ENCODE results near the gene HAUS3. TPM values are rescaled to one million over a fixed set of nuclear protein-coding genes. Genes with fewer than 3 reads are reported as not detected.

Gene HAUS3
- total RNA-seq, 1 donor from 2014 or later = 6.7 TPM

Other genes with a start within 250 kb of the HAUS3 start
- 8.5 and 10.3 TPM in 2 replicates for gene NELFA, start 233.1 kb downstream of the HAUS3 start, total RNA-seq
- under 0.01 TPM in 2 replicates for gene NAT8L, start 182.8 kb downstream of the HAUS3 start, total RNA-seq
- 1.3 and 3.4 TPM in 2 replicates for gene POLN, start within 50 bp of the HAUS3 start, total RNA-seq
- gene MXD4, start 20.0 kb upstream of the HAUS3 start, total RNA-seq = 48.2 and 56.2 TPM in 2 replicates
- gene ZFYVE28, start 176.5 kb upstream of the HAUS3 start, total RNA-seq = 1.8 and 2.6 TPM in 2 replicates
- gene CFAP99, start 176.8 kb upstream of the HAUS3 start, total RNA-seq = not detected in 2 replicates
- 30.0 and 30.5 TPM in 2 replicates for gene RNF4, start 227.0 kb upstream of the HAUS3 start, total RNA-seq

Measured in lung microvascular endothelial cell (primary cell).